IPS-20b (cell line): ENCODE results near the gene COMMD6.
A peak's percentile ranks its signal among the peaks of the same experiment; 100 is the strongest.

Experiments used
- H3K27ac ChIP-seq: one replicate; pipeline ENCODE4 v1.5.1; 2013; ENCODE audit warnings: low read length
- H3K27me3 ChIP-seq: 2 replicates; pipeline ENCODE4 v1.6.1; 2013; ENCODE audit warnings: mild to moderate bottlenecking, low read length, inconsistent platforms; ENCODE audit not compliant: insufficient read depth
- H3K36me3 ChIP-seq: 2 replicates; pipeline ENCODE4 v1.6.1; 2013; ENCODE audit warnings: low read depth, mild to moderate bottlenecking, inconsistent platforms, low read length, moderate library complexity; ENCODE audit not compliant: insufficient read depth
- H3K4me1 ChIP-seq: 2 replicates; pipeline ENCODE4 v1.6.1; 2013; ENCODE audit warnings: mild to moderate bottlenecking, control low read depth, inconsistent platforms, low read length, moderate library complexity; ENCODE audit not compliant: insufficient read depth
- H3K4me3 ChIP-seq: 2 replicates; pipeline ENCODE4 v1.5.1; 2013; ENCODE audit warnings: mild to moderate bottlenecking, low read length, inconsistent platforms
- H3K9ac ChIP-seq: 2 replicates; pipeline ENCODE4 v1.6.1; 2013; ENCODE audit warnings: low read depth, mild to moderate bottlenecking, inconsistent platforms, low read length, moderate library complexity
- H3K9me3 ChIP-seq: 2 replicates; pipeline ENCODE4 v1.6.1; 2013; ENCODE audit warnings: mild to moderate bottlenecking, low read depth, low read length, inconsistent platforms; ENCODE audit not compliant: insufficient read depth

The COMMD6 gene

DNA sequence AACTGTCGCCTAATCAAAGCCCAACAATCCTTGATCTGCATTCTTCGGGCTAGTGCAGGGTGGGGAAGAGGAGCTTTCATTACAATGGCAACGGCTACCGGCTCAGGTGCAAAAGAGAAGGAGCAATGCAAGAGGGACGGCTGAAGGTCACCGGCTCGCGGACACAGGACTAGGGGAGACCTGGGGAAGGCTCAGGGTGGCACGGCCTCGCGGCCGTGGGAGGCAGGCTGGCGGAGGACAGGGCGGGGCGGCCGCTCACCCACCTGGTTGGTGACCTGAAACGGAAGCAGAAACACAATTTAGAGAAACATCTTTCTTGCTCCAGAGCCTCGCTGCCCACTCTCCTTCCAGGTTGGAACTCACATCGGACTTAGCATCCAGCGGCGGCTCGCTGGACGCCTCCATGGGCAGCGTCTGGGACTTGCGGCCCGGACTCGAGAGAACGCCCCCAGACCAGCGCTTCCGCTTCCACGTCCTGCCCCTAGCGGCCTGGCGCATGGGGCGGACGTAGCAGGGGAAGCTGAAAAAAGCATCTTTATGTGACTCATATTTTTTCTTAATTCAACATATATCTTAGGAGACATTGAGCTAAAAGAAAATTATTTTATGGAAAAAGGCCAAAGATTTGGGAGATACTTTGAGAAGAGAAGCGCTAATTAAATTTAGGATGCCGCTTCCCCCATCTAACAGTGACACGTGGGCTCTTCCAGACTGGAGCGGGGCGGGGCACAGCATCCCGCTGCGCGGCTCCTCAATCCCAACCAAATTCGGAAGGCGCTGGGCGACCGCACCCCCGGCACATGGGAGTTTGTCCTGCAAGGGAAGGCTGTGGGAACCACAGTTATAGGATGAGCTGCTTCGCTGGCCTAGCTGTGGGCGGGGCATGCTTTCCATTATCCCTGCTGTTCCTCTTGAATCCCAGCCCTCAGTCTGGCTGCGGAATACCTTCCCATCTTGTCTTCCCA lies at the start of gene COMMD6:
Gene COMMD6, minus strand, starts transcription at position 441 of the 965 bp plus-strand sequence. Its CDS starts 36 bp downstream, at position 405.
- Histone ChIP-seq H3K4me3 (peak within 1 kb of the TSS; percentile 91), H3K27me3 (no peaks in the 10 kb centered on the region), H3K9me3 (no peaks in the 10 kb centered on the region; the same call in 1 of the 2 replicates), H3K36me3 (peaks cover 26% of the 10 kb centered on the region; the same call in 1 of the 2 replicates), H3K4me1 (no peaks in the 10 kb centered on the region; the same call in 1 of the 2 replicates), H3K27ac (peak within 1 kb of the TSS; percentile 81), H3K9ac (peak within 1 kb of the TSS; percentile 88)

DNA sequence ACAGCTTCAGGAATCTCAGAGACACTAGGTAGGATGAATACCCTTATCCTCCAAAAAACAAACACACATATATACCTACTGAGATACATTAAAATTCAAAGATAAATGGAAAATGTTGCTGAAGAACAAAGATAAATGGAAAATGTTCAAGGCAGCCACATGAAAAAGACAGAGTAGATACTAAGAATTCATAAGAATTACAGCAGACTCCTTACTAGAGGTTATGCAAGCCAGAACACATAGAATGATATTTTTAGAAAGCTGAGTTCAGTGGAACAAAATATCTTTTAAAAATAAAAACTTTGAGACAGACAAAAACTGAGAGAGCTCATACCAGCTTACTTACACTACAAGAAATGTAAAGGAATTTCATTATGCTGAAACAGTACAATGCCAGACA lies 47.5 kb upstream of the COMMD6 start:
- Histone ChIP-seq H3K9ac (no peak overlapping the region), H3K36me3 (peaks cover 19% of the 10 kb centered on the region; the same call in 1 of the 2 replicates), H3K4me3 (no peak overlapping the region), H3K27me3 (no peaks in the 10 kb centered on the region), H3K4me1 (peaks cover 4% of the 10 kb centered on the region), H3K9me3 (peaks cover 15% of the 10 kb centered on the region; the same call in 1 of the 2 replicates), H3K27ac (no peak overlapping the region)

DNA sequence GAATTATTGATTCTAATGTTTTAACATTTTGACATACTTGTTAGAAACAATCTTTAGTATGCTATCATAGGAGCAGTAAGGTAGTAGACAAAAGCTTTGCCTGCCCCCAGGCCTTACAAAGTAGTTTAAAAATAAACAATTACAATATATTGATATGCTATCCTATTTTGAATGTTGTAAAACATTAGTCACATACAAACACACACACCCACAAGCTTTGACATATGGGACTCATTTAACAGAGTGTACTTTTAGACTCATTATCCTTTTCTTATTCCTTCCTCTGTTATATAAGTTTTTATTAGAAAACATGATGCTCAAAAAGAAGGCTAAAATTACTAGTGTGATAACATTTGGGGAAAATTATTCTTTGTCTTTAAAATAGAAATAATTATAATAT lies 45.5 kb upstream of the COMMD6 start:
- H3K9ac ChIP-seq, result no peak overlapping the region
- H3K27me3 ChIP-seq, result no peaks in the 10 kb centered on the region
- peaks cover 19% of the 10 kb centered on the region; the same call in 1 of the 2 replicates for H3K36me3 ChIP-seq
- no peak overlapping the region for H3K4me3 ChIP-seq
- peaks cover 15% of the 10 kb centered on the region; the same call in 1 of the 2 replicates for H3K9me3 ChIP-seq
- no peak overlapping the region for H3K27ac ChIP-seq
- H3K4me1 ChIP-seq, result peaks cover 4% of the 10 kb centered on the region

DNA sequence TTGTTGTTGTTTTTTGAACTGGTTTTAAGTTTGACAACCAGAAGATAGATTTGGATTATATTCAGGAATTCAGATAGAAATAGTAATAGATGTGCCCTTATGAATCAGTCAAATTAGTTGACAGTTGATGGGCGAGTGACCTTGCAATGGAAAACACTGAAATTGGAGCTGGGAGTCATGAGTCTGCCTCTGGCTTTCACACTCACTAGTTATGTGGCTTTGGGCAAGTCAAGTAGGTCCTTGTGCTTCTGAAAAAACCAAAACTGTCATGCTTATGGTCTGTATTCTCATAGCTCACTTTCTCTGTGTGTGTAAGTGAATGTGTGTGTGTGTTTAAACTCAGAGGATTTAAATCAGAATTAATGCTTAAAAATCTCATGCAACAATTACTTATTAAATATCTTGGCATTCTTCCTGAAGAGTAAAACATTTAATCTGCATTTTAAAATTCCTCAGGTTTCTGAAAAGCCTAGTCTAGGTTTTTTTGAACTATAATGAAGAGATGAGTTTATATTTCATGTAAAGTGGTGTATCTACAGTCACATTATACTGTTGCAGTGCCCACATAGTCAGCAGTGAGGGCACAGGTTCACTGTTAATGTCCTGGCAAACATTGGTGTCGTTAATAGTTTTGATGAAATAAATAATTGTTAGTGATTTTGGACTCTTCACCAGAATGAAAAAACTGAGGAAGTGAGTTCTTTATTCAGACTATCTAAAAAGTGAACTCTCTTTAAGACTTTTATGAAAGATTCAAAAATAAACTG lies 44.4 kb upstream of the COMMD6 start:
- Histone ChIP-seq H3K27me3 (no peaks in the 10 kb centered on the region), H3K36me3 (peaks cover 19% of the 10 kb centered on the region; the same call in 1 of the 2 replicates), H3K9me3 (peaks cover 15% of the 10 kb centered on the region; the same call in 1 of the 2 replicates), H3K9ac (no peak overlapping the region), H3K27ac (no peak overlapping the region), H3K4me1 (no peaks in the 10 kb centered on the region), H3K4me3 (no peak overlapping the region)

DNA sequence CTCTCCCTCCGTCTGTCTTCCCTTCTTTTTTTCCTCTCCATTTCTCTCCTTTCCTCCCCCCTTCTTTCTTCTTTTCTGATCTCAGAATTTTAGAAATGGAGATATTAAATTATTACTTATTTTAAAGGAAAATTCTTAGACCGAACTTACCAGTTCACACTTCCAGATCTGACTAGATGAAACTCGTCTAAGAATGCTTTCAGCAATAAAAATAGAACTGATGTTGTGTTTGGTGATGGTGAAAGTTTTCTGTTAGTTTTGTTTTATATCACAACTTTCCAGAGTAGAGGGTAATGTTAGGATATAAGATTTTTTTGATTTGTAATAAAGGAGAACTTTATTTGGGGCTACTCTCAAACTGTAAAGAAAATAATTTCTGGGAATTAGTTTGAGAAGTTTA lies 41.9 kb upstream of the COMMD6 start:
- Histone ChIP-seq H3K9me3 (peaks cover 11% of the 10 kb centered on the region; the same call in 1 of the 2 replicates), H3K27ac (no peak overlapping the region), H3K27me3 (no peaks in the 10 kb centered on the region), H3K36me3 (peaks cover 22% of the 10 kb centered on the region; the same call in 1 of the 2 replicates), H3K4me1 (no peaks in the 10 kb centered on the region), H3K9ac (no peak overlapping the region), H3K4me3 (no peak overlapping the region)

DNA sequence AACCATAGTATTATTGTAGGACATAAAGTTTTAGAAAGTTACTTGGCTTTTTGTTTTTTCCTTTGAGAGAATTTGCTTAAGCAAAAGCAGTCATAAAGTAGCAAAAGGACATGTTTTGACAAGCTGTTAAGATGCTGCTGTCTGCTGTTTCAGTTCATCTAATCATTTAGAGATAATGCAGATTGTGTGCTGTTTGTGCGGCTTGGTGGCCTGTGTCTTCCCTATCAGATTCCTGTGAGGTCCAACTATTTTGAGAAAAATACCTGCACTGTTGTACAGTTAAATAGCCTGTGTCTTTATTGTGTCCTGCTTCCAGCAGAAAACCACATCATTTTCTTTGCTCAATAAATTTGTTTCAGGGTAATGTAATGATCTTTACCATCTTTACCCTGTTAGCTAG lies 31.9 kb upstream of the COMMD6 start:
- no peak overlapping the region for H3K9ac ChIP-seq
- H3K27ac ChIP-seq, result no peak overlapping the region
- H3K9me3 ChIP-seq, result no peaks in the 10 kb centered on the region
- H3K4me1 ChIP-seq, result no peaks in the 10 kb centered on the region
- H3K4me3 ChIP-seq, result no peak overlapping the region
- peaks cover 57% of the 10 kb centered on the region for H3K36me3 ChIP-seq
- H3K27me3 ChIP-seq, result no peaks in the 10 kb centered on the region

DNA sequence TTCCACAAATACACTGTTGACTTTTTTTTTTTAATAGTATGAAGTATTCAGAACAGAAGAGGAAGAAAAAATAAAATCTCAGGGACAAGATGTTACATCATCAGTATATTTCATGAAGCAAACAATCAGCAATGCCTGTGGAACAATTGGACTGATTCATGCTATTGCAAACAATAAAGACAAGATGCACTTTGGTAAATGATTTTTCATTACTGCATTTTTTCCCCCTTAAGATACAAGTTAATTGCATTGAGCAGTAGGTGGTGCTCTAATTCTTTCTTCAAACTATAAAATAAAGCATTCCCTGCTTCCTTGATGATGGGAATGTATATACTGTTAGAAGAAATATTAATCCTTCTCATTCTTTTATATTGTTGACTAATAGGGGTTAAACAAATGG lies 29.0 kb upstream of the COMMD6 start:
- Histone ChIP-seq H3K4me1 (no peaks in the 10 kb centered on the region), H3K36me3 (peaks cover 58% of the 10 kb centered on the region), H3K9me3 (no peaks in the 10 kb centered on the region), H3K27me3 (no peaks in the 10 kb centered on the region), H3K9ac (no peak overlapping the region), H3K27ac (no peak overlapping the region), H3K4me3 (no peak overlapping the region)

DNA sequence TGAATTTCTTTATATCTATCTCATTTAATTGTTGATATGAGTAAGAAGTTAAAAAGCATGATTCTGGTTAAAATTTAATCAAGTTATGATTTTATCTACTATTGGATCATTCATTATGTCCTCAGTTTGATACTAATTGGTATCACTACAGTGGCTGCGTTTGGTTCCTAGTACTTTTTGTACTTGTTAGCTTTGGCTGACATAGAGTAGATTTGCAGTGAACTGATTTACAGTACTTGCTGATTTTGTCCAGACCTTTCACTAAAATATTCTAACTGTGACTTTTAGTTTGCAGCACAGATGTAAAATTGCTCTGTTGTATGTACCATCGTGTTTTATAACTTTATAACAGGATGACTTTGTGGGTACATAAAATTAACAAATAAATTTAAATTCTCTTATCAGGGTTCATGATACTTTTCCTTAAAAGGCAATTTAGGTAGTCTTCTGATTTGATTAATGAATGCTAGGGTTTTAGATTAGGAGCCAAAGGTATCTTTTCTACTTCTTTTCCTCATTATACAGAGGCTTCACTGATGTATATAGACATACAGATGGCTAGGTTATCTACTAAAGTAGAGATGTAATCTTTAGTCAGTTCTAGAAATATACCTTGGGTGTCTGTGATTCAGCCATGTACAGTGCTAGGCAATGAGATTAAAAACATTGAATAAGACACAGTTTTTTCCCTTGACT lies 20.7 kb upstream of the COMMD6 start:
- Histone ChIP-seq H3K27ac (no peak overlapping the region), H3K9me3 (no peaks in the 10 kb centered on the region), H3K36me3 (peaks cover 44% of the 10 kb centered on the region), H3K4me1 (no peaks in the 10 kb centered on the region), H3K27me3 (no peaks in the 10 kb centered on the region), H3K9ac (no peak overlapping the region), H3K4me3 (no peak overlapping the region)

DNA sequence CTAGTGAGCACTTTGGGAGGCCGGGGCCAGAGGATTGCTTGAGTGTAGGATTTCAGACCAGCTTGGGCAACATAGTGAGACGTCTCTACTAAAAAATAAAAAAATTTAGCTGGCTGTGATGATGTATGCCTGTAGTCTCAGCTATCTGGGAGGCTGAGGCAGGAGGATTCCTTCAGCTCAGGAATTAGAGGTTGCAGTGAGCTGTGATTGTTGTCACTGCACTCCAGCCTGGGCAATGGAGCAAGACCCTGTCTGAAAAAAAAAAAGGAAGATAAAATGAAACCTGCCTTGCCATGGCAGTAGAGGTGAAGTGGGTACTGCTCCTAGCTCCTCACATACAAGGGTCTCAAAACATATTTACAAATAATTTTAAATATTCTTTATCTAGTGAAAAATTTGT lies 19.3 kb upstream of the COMMD6 start:
- Histone ChIP-seq H3K9me3 (no peaks in the 10 kb centered on the region), H3K27ac (no peak overlapping the region), H3K36me3 (peaks cover 34% of the 10 kb centered on the region), H3K4me3 (no peak overlapping the region), H3K27me3 (no peaks in the 10 kb centered on the region), H3K9ac (no peak overlapping the region), H3K4me1 (no peaks in the 10 kb centered on the region)

DNA sequence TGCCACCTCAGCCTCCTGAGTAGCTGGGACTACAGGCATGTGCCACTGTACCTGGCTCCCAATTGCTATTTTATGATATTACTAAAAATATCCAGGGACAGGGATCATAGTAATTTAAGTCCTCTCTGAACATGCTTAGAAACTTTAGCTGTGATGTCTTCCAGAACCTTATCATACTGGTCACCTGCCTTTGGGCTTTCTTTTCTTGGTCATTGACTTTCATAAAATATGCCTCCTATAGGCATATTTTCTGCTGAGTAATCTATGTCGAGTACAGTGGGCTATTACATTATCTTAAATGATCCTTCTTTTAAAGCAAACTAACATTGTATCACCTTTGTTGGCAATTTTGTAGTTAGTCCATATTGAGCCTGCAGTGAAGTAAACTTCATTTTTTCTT lies 18.2 kb upstream of the COMMD6 start:
- H3K9me3 ChIP-seq, result no peaks in the 10 kb centered on the region
- peaks cover 1% of the 10 kb centered on the region; the same call in 1 of the 2 replicates for H3K4me1 ChIP-seq
- H3K27me3 ChIP-seq, result no peaks in the 10 kb centered on the region
- H3K27ac ChIP-seq, result no peak overlapping the region
- H3K4me3 ChIP-seq, result no peak overlapping the region
- no peak overlapping the region for H3K9ac ChIP-seq
- peaks cover 26% of the 10 kb centered on the region for H3K36me3 ChIP-seq

DNA sequence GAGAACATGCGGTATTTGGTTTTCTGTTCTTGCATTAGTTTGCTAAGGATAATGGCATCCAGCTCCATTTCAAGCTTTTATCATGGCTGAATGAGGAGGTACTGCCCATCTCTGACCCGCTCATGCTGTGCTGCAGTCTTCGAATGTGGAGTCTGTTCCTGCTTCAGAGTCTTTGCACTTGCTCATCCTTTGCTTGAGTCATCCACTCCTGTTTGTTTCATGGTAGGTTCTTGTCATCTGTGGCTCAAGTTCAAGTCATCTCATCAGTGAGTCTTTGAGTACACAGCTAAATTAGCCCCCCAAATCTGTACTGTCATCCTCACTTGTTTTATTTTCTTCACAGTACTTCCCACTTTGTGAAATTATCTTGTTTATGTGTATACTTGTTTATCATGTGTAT lies 17.3 kb upstream of the COMMD6 start:
- peaks cover 6% of the 10 kb centered on the region; the same call in 1 of the 2 replicates for H3K4me1 ChIP-seq
- H3K27ac ChIP-seq, result no peak overlapping the region
- H3K36me3 ChIP-seq, result peaks cover 22% of the 10 kb centered on the region
- no peaks in the 10 kb centered on the region for H3K9me3 ChIP-seq
- no peak overlapping the region for H3K4me3 ChIP-seq
- H3K27me3 ChIP-seq, result no peaks in the 10 kb centered on the region
- H3K9ac ChIP-seq, result no peak overlapping the region
